ENCODE data around the gene KCNJ8. TPM values are rescaled to one million over a fixed set of nuclear protein-coding genes. Genes with fewer than 3 reads are reported as not detected.

Gene KCNJ8
- total RNA-seq, 1 experiment from 2014 or later = 0.77 TPM

DNA sequence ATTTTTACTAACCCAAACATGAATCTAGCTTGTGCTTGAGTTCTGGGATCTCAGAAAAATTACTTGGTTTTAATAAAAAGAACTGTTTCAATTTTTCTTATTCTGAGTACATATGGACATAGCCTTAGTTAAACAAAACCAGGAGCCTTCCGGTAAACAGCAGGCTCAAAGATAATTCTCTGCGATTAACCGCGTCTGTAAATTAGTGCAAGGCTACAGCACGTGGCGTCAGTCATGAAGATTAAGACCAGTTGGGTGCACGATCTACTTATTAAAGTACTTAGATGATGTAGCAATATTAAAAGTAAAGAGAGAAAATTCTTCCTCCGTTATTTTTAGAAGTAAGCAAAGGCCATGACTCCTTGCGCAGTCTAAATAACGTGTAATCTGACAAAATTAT is 700 bp downstream of the KCNJ8 start:
- Histone ChIP-seq H3K36me3 (ENCODE audit: low read depth, low read length) (no peaks in the 10 kb centered on the region), H4K20me1 (ENCODE audit: low read length) (no peaks in the 10 kb centered on the region), H3K4me1 (ENCODE audit: insufficient read depth, low read length) (no peaks in the 10 kb centered on the region), H3K9me2 (replicated peaks; ENCODE audit: low read length) (no peaks in the 10 kb centered on the region), H3K9me3 (ENCODE audit: low read length) (no peaks in the 10 kb centered on the region), H3K9ac (ENCODE audit: low read length) (no peak overlapping the region), H3K27ac (ENCODE audit: low read length) (no peak overlapping the region), H3K79me2 (ENCODE audit: low read length) (no peaks in the 10 kb centered on the region), H2AFZ (ENCODE audit: low read length) (no peak overlapping the region), H3K4me3 (ENCODE audit: low read length) (peak overlapping the region; percentile 65; the same call in 1 of the 2 replicates), H3K27me3 (ENCODE audit: low read length) (no peaks in the 10 kb centered on the region), H3F3A (ENCODE audit: low read length, unreplicated experiment) (no peaks in the 10 kb centered on the region), H3K4me2 (ENCODE audit: low read length) (peak overlapping the region; percentile 78; the same call in 1 of the 2 replicates)
- no peak for DNase-seq
- CTCF ChIA-PET = no interaction called here
- TF ChIP-seq, protein P1, sequence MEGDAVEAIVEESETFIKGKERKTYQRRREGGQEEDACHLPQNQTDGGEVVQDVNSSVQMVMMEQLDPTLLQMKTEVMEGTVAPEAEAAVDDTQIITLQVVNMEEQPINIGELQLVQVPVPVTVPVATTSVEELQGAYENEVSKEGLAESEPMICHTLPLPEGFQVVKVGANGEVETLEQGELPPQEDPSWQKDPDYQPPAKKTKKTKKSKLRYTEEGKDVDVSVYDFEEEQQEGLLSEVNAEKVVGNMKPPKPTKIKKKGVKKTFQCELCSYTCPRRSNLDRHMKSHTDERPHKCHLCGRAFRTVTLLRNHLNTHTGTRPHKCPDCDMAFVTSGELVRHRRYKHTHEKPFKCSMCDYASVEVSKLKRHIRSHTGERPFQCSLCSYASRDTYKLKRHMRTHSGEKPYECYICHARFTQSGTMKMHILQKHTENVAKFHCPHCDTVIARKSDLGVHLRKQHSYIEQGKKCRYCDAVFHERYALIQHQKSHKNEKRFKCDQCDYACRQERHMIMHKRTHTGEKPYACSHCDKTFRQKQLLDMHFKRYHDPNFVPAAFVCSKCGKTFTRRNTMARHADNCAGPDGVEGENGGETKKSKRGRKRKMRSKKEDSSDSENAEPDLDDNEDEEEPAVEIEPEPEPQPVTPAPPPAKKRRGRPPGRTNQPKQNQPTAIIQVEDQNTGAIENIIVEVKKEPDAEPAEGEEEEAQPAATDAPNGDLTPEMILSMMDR (conservative IDR thresholded peaks at IDR 0.05; ENCODE audit: low read depth, low read length) = no peak
- TF ChIP-seq EZH2phosphoT487 (IDR thresholded peaks at IDR 0.05; ENCODE audit: borderline replicate concordance, low read length) (no peak), EZH2 (IDR thresholded peaks at IDR 0.05; ENCODE audit: low read length, unreplicated experiment) (no peak)
- no peak for ATAC-seq
- BruUV-seq (replicated peaks) = no TSS peak
- POLR2A ChIA-PET (ENCODE audit: unreplicated experiment) = no interaction called here
- intact Hi-C loops (cut with micrococcal nuclease) = loop anchor here (5.0 kb wide), 1 partner anchor 77 kb away; no protein-coding TSS in a partner anchor

DNA sequence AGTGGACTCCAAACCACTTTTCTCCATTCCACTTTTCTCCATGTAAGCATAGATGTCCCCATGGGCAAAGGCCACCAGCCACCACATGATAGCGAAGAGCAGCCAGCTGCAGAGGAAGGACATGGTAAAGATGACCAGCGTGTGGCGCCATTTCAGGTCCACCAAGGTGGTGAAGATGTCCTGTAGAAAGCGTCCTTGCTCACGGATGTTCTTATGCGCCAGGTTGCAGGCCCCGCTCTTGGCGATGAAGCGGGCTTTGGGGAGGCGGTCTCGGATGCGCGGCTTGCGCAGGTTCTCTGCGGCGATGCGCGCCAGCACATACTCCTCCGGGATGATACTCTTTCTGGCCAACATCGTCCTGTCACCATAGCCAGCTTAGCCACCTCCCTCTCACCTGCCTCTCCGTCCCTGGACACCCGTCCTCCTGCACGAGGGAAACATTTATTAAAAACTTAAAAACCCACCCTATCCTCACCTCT is 1.2 kb downstream of the KCNJ8 start:
- ChIA-PET POLR2A (ENCODE audit: unreplicated experiment) (no interaction called here), CTCF (no interaction called here)
- Histone ChIP-seq H4K20me1 (ENCODE audit: low read length) (no peaks in the 10 kb centered on the region), H3K4me2 (ENCODE audit: low read length) (0 out of 2 replicates have a peak overlapping the region, but pooled peaks have one; percentile 78), H3K27me3 (ENCODE audit: low read length) (no peaks in the 10 kb centered on the region), H3K9ac (ENCODE audit: low read length) (no peak overlapping the region), H3K9me3 (ENCODE audit: low read length) (no peaks in the 10 kb centered on the region), H3K9me2 (replicated peaks; ENCODE audit: low read length) (no peaks in the 10 kb centered on the region), H3K79me2 (ENCODE audit: low read length) (no peaks in the 10 kb centered on the region), H3K4me3 (ENCODE audit: low read length) (no peak overlapping the region), H3F3A (ENCODE audit: low read length, unreplicated experiment) (no peaks in the 10 kb centered on the region), H3K27ac (ENCODE audit: low read length) (no peak overlapping the region), H3K36me3 (ENCODE audit: low read depth, low read length) (no peaks in the 10 kb centered on the region), H3K4me1 (ENCODE audit: insufficient read depth, low read length) (no peaks in the 10 kb centered on the region), H2AFZ (ENCODE audit: low read length) (no peak overlapping the region)
- TF ChIP-seq EZH2phosphoT487 (IDR thresholded peaks at IDR 0.05; ENCODE audit: borderline replicate concordance, low read length) = no peak
- no peak for TF ChIP-seq EZH2 (IDR thresholded peaks at IDR 0.05; ENCODE audit: low read length, unreplicated experiment)
- TF ChIP-seq, protein P1 (conservative IDR thresholded peaks at IDR 0.05; ENCODE audit: low read depth, low read length) = peak; percentile 56; the same call in 1 of the 2 replicates
- ATAC-seq (no peak), DNase-seq (peak; percentile 11)
- no TSS peak for BruUV-seq (replicated peaks)
- intact Hi-C loops (cut with micrococcal nuclease) = loop anchor here (5.0 kb wide), 1 partner anchor 76 kb away; no protein-coding TSS in a partner anchor

DNA sequence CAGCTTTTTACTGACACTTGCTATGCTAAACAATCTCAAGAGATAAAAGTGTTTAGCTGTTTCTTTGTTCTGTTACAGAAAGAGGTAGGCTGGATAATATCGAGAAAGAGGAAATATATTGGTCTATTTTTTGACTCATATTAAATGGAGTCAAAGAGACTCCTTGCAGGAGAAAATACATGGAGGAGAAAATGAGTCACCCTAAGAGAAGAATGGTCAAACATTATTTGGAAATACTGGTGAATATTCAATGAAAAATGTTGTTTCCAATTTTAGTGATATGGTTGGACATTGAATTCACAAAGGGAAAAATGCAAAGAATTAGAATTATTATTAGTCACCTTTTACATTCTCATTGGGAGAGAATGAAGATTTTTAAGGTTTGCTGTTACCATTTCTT is 3.2 kb downstream of the KCNJ8 start:
- H3K4me2 ChIP-seq (ENCODE audit: low read length) = no peak overlapping the region
- TF ChIP-seq EZH2 (IDR thresholded peaks at IDR 0.05; ENCODE audit: low read length, unreplicated experiment) (no peak), EZH2phosphoT487 (IDR thresholded peaks at IDR 0.05; ENCODE audit: borderline replicate concordance, low read length) (no peak)
- TF ChIP-seq, protein P1 (conservative IDR thresholded peaks at IDR 0.05; ENCODE audit: low read depth, low read length) = no peak

More for the DNA sequence above, 3.2 kb downstream of the KCNJ8 start:
- no peak overlapping the region for H2AFZ ChIP-seq (ENCODE audit: low read length)
- no peaks in the 10 kb centered on the region for H3K4me1 ChIP-seq (ENCODE audit: insufficient read depth, low read length)
- H3K27me3 ChIP-seq (ENCODE audit: low read length) = no peaks in the 10 kb centered on the region
- no TSS peak for BruUV-seq (replicated peaks)
- ATAC-seq (no peak), DNase-seq (peak; percentile 24)
- POLR2A ChIA-PET (ENCODE audit: unreplicated experiment) = no interaction called here
- intact Hi-C loops (cut with micrococcal nuclease) = loop anchor here (5.0 kb wide), 1 partner anchor 74 kb away; no protein-coding TSS in a partner anchor
- no peaks in the 10 kb centered on the region for H3F3A ChIP-seq (ENCODE audit: low read length, unreplicated experiment)
- H3K79me2 ChIP-seq (ENCODE audit: low read length) = no peaks in the 10 kb centered on the region
- no peaks in the 10 kb centered on the region for H4K20me1 ChIP-seq (ENCODE audit: low read length)
- H3K9me3 ChIP-seq (ENCODE audit: low read length) = no peaks in the 10 kb centered on the region
- no peak overlapping the region for H3K9ac ChIP-seq (ENCODE audit: low read length)
- H3K9me2 ChIP-seq (replicated peaks; ENCODE audit: low read length) = no peaks in the 10 kb centered on the region
- CTCF ChIA-PET = interaction anchor here (0.6 kb wide), 1 partner anchor 247 kb away, joined by 3 read pairs; no protein-coding TSS in a partner anchor
- no peak overlapping the region for H3K27ac ChIP-seq (ENCODE audit: low read length)
- no peak overlapping the region for H3K4me3 ChIP-seq (ENCODE audit: low read length)
- no peaks in the 10 kb centered on the region for H3K36me3 ChIP-seq (ENCODE audit: low read depth, low read length)

Data from PC-3 (cell line).